Measurements from ENCODE around the gene CD99L2. TPM values are rescaled to one million over a fixed set of nuclear protein-coding genes. Genes with fewer than 3 reads are reported as not detected.

CD99L2 gene
- total and polyA plus RNA-seq, 2 experiments from 2014 or later: 37.9 to 71.7 TPM

- TF ChIP-seq EZH2phosphoT487 (IDR thresholded peaks at IDR 0.05; ENCODE audit: insufficient read depth, low read depth): no peak
- TF ChIP-seq EZH2 (IDR thresholded peaks at IDR 0.05; ENCODE audit: insufficient read depth, poor library complexity, severe bottlenecking): no peak
Observed at GRCh38 chrX:150841456-150842197, 56.8 kb downstream of the CD99L2 start.

GRCh38 chrX:150837845-150838244 lies 60.6 kb downstream of the CD99L2 start:
- H3K4me1 ChIP-seq (ENCODE audit: insufficient read depth): peaks cover 7% of the 10 kb centered on the region; the same call in 1 of the 2 replicates
- TF ChIP-seq EZH2 (IDR thresholded peaks at IDR 0.05; ENCODE audit: insufficient read depth, poor library complexity, severe bottlenecking) (no peak), EZH2phosphoT487 (IDR thresholded peaks at IDR 0.05; ENCODE audit: insufficient read depth, low read depth) (no peak)
- no peak overlapping the region for H3K4me3 ChIP-seq
- H3K9ac ChIP-seq: no peak overlapping the region
- no peak for DNase-seq
- in situ Hi-C loops (cut with MboI): no loop called here
- H3K36me3 ChIP-seq (ENCODE audit: low read depth): no peaks in the 10 kb centered on the region
- H3K4me2 ChIP-seq (ENCODE audit: unreplicated experiment): no peak overlapping the region
- H3K27me3 ChIP-seq (replicated peaks; ENCODE audit: insufficient read depth): no peaks in the 10 kb centered on the region
- H3F3A ChIP-seq (ENCODE audit: insufficient read depth): no peaks in the 10 kb centered on the region
- H3K9me3 ChIP-seq (ENCODE audit: low read depth): no peaks in the 10 kb centered on the region
- 77 to 79% methylated on average over 4 of the region's 4 CpGs for WGBS, 2 experiments (ENCODE audit: low coverage in 1 of 2, low lambda C conversion rate in 2 of 2, missing lambda C conversion rate in 2 of 2)
- H3K27ac ChIP-seq: no peak overlapping the region
- no peak overlapping the region for H2AFZ ChIP-seq
- H3K79me2 ChIP-seq (ENCODE audit: insufficient read depth): no peaks in the 10 kb centered on the region
- no peaks in the 10 kb centered on the region for H3K9me2 ChIP-seq (ENCODE audit: insufficient read depth)
- no peaks in the 10 kb centered on the region for H4K20me1 ChIP-seq (ENCODE audit: insufficient read depth)

More at GRCh38 chrX:150841456-150842197, 56.8 kb downstream of the CD99L2 start:
- H3F3A ChIP-seq (ENCODE audit: insufficient read depth): no peaks in the 10 kb centered on the region
- DNase-seq: peak; percentile 73
- H3K4me1 ChIP-seq (ENCODE audit: insufficient read depth): peaks cover 7% of the 10 kb centered on the region; the same call in 1 of the 2 replicates
- H3K9ac ChIP-seq: no peak overlapping the region
- no peaks in the 10 kb centered on the region for H3K27me3 ChIP-seq (replicated peaks; ENCODE audit: insufficient read depth)
- no peaks in the 10 kb centered on the region for H3K79me2 ChIP-seq (ENCODE audit: insufficient read depth)
- 51 to 52% methylated on average over 6 of the region's 6 CpGs for WGBS, 2 experiments (ENCODE audit: low coverage in 1 of 2, low lambda C conversion rate in 2 of 2, missing lambda C conversion rate in 2 of 2)
- in situ Hi-C loops (cut with MboI): no loop called here
- no peaks in the 10 kb centered on the region for H3K36me3 ChIP-seq (ENCODE audit: low read depth)
- H3K27ac ChIP-seq: peak overlapping the region; percentile 58
- H3K4me3 ChIP-seq: 0 out of 2 replicates have a peak overlapping the region, but pooled peaks have one; percentile 7
- no peaks in the 10 kb centered on the region for H4K20me1 ChIP-seq (ENCODE audit: insufficient read depth)
- H3K4me2 ChIP-seq (ENCODE audit: unreplicated experiment): peak overlapping the region; percentile 47
- no peaks in the 10 kb centered on the region for H3K9me2 ChIP-seq (ENCODE audit: insufficient read depth)
- no peak overlapping the region for H2AFZ ChIP-seq
- H3K9me3 ChIP-seq (ENCODE audit: low read depth): no peaks in the 10 kb centered on the region

GRCh38 chrX:150834695-150835094 lies 63.8 kb downstream of the CD99L2 start:
- WGBS, 2 experiments (ENCODE audit: low coverage in 1 of 2, low lambda C conversion rate in 2 of 2, missing lambda C conversion rate in 2 of 2): 100% methylated on average over 1 of the region's 1 CpG
- no peak overlapping the region for H3K4me3 ChIP-seq
- no peak overlapping the region for H3K4me2 ChIP-seq (ENCODE audit: unreplicated experiment)
- H3K36me3 ChIP-seq (ENCODE audit: low read depth): no peaks in the 10 kb centered on the region
- no peaks in the 10 kb centered on the region for H4K20me1 ChIP-seq (ENCODE audit: insufficient read depth)
- no peaks in the 10 kb centered on the region for H3K4me1 ChIP-seq (ENCODE audit: insufficient read depth)
- H3F3A ChIP-seq (ENCODE audit: insufficient read depth): no peaks in the 10 kb centered on the region
- no peaks in the 10 kb centered on the region for H3K27me3 ChIP-seq (replicated peaks; ENCODE audit: insufficient read depth)
- H3K9me3 ChIP-seq (ENCODE audit: low read depth): no peaks in the 10 kb centered on the region
- no peaks in the 10 kb centered on the region for H3K79me2 ChIP-seq (ENCODE audit: insufficient read depth)
- TF ChIP-seq EZH2phosphoT487 (IDR thresholded peaks at IDR 0.05; ENCODE audit: insufficient read depth, low read depth): no peak
- TF ChIP-seq EZH2 (IDR thresholded peaks at IDR 0.05; ENCODE audit: insufficient read depth, poor library complexity, severe bottlenecking): no peak
- no peak overlapping the region for H3K27ac ChIP-seq
- in situ Hi-C loops (cut with MboI): no loop called here
- no peak for DNase-seq
- H3K9ac ChIP-seq: no peak overlapping the region
- H2AFZ ChIP-seq: no peak overlapping the region
- H3K9me2 ChIP-seq (ENCODE audit: insufficient read depth): no peaks in the 10 kb centered on the region

GRCh38 chrX:150833454-150834056 lies 64.9 kb downstream of the CD99L2 start:
- Histone ChIP-seq H3K36me3 (ENCODE audit: low read depth) (no peaks in the 10 kb centered on the region), H4K20me1 (ENCODE audit: insufficient read depth) (no peaks in the 10 kb centered on the region), H2AFZ (no peak overlapping the region), H3K4me1 (ENCODE audit: insufficient read depth) (no peaks in the 10 kb centered on the region), H3K4me2 (ENCODE audit: unreplicated experiment) (no peak overlapping the region), H3K79me2 (ENCODE audit: insufficient read depth) (no peaks in the 10 kb centered on the region), H3K27ac (no peak overlapping the region), H3K4me3 (no peak overlapping the region), H3K27me3 (replicated peaks; ENCODE audit: insufficient read depth) (no peaks in the 10 kb centered on the region), H3K9me3 (ENCODE audit: low read depth) (no peaks in the 10 kb centered on the region), H3K9me2 (ENCODE audit: insufficient read depth) (no peaks in the 10 kb centered on the region), H3F3A (ENCODE audit: insufficient read depth) (no peaks in the 10 kb centered on the region), H3K9ac (no peak overlapping the region)
- TF ChIP-seq EZH2phosphoT487 (IDR thresholded peaks at IDR 0.05; ENCODE audit: insufficient read depth, low read depth) (no peak), EZH2 (IDR thresholded peaks at IDR 0.05; ENCODE audit: insufficient read depth, poor library complexity, severe bottlenecking) (no peak)
- 88 to 100% methylated on average over 1 of the region's 1 CpG for WGBS, 2 experiments (ENCODE audit: low coverage in 1 of 2, low lambda C conversion rate in 2 of 2, missing lambda C conversion rate in 2 of 2)
- in situ Hi-C loops (cut with MboI): no loop called here
- DNase-seq: no peak

Data from GM23248 (cell line).